ENCODE measurements around the gene TEX261.

Gene TEX261

GRCh38 chr2:70964596-70965386 lies 29.9 kb downstream of the TEX261 start:
- H3K9me3 Mint-ChIP-seq: no peaks in the 10 kb centered on the region
- H3K27me3 Mint-ChIP-seq: peaks cover 62% of the 10 kb centered on the region
- peak overlapping the region; percentile 72 for H3K4me3 Mint-ChIP-seq
- H3K27ac Mint-ChIP-seq: no peak overlapping the region
- H3K36me3 Mint-ChIP-seq (ENCODE audit: low read depth): no peaks in the 10 kb centered on the region
- peaks cover 8% of the 10 kb centered on the region for H3K4me1 Mint-ChIP-seq (ENCODE audit: low read depth)
- intact Hi-C loops (cut with micrococcal nuclease): loop anchor here (1.0 kb wide), 2 partner anchors 13 to 37 kb away; no protein-coding TSS in a partner anchor

- H3K27ac Mint-ChIP-seq: no peak overlapping the region
- H3K4me3 Mint-ChIP-seq: no peak overlapping the region
- H3K4me1 Mint-ChIP-seq (ENCODE audit: low read depth): peaks cover 8% of the 10 kb centered on the region
- intact Hi-C loops (cut with micrococcal nuclease): no loop called here
- peaks cover 56% of the 10 kb centered on the region for H3K27me3 Mint-ChIP-seq
- H3K9me3 Mint-ChIP-seq: no peaks in the 10 kb centered on the region
- no peaks in the 10 kb centered on the region for H3K36me3 Mint-ChIP-seq (ENCODE audit: low read depth)
Observed at GRCh38 chr2:70964133-70964532, 30.5 kb downstream of the TEX261 start.

DNA sequence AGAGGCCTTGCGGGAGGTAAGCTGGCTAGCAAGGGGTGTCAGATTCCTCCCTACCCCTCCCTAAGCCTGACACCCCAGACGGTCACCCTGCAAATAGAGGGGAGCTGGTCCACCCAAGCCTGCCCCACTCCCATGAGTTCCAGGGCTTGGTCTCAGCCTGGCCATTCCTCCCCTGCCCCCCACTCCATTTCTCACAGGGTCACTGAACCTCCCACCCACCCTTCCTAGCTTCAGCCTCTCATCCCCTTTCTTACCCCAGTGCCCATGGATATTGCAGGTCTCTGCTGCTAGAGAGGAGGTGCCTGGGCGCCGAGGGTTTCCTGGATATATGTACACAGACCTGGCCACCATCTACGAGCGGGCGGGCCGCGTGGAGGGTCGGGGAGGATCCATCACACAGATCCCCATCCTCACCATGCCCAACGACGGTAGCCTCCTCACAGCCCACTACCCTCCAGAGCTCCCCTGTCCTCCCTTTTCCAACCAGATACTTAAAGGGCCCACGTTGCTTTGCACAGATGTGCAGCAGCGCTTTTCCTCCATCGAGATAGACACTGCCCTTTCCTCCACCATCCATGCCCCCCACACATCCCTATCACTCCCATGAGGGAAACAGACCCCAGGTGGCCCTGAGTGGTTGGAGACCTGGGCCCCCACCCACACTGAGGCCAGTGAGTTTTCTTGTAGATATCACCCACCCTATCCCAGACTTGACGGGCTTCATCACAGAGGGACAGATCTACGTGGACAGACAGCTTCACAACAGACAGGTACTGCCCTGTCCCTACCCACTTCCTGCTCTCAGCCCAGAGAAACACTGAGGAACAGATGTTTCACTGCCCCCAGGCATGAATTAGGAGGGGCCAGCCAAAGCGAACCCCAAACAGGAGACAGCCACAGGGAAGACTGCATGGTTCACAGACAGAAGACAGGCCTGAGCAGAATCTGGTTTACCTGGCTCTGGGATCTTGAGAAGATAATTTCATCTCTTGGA lies 31.5 kb downstream of the TEX261 start:
- intact Hi-C loops (cut with micrococcal nuclease): no loop called here
- H3K27ac Mint-ChIP-seq: no peak overlapping the region

GRCh38 chr2:70962211-70962884 lies 32.3 kb downstream of the TEX261 start:
- no peaks in the 10 kb centered on the region for H3K36me3 Mint-ChIP-seq (ENCODE audit: low read depth)
- peaks cover 8% of the 10 kb centered on the region for H3K4me1 Mint-ChIP-seq (ENCODE audit: low read depth)
- no peak overlapping the region for H3K4me3 Mint-ChIP-seq
- no peak overlapping the region for H3K27ac Mint-ChIP-seq
- no peaks in the 10 kb centered on the region for H3K9me3 Mint-ChIP-seq
- intact Hi-C loops (cut with micrococcal nuclease): no loop called here
- peaks cover 45% of the 10 kb centered on the region for H3K27me3 Mint-ChIP-seq

More for the DNA sequence above, 31.5 kb downstream of the TEX261 start:
- H3K4me1 Mint-ChIP-seq (ENCODE audit: low read depth): peaks cover 8% of the 10 kb centered on the region
- peaks cover 47% of the 10 kb centered on the region for H3K27me3 Mint-ChIP-seq
- H3K4me3 Mint-ChIP-seq: no peak overlapping the region
- H3K9me3 Mint-ChIP-seq: no peaks in the 10 kb centered on the region
- H3K36me3 Mint-ChIP-seq (ENCODE audit: low read depth): no peaks in the 10 kb centered on the region

DNA sequence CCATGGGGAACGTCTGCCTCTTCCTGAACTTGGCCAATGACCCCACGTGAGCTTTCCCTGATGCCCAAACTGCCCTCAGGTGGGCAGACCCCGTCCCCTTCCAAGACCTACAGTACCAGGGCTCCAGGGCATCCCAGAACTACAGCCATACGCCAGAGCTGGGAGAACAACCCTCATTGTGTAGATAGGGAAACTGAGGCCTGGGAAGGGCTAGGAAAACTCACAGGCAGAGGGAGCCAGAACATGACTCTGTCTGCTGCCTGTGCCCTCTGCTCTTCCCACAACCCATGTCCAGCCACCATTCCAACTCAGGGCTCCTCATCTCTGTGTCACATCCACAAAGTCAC lies 33.1 kb downstream of the TEX261 start:
- Mint-ChIP-seq H3K27ac (no peak overlapping the region), H3K27me3 (peaks cover 38% of the 10 kb centered on the region), H3K9me3 (no peaks in the 10 kb centered on the region), H3K36me3 (ENCODE audit: low read depth) (no peaks in the 10 kb centered on the region), H3K4me1 (ENCODE audit: low read depth) (peaks cover 8% of the 10 kb centered on the region), H3K4me3 (no peak overlapping the region)
- intact Hi-C loops (cut with micrococcal nuclease): no loop called here

GRCh38 chr2:70960833-70961647 lies 33.6 kb downstream of the TEX261 start:
- no peak overlapping the region for H3K4me3 Mint-ChIP-seq
- intact Hi-C loops (cut with micrococcal nuclease): no loop called here
- H3K4me1 Mint-ChIP-seq (ENCODE audit: low read depth): peaks cover 8% of the 10 kb centered on the region
- H3K9me3 Mint-ChIP-seq: no peaks in the 10 kb centered on the region
- H3K27me3 Mint-ChIP-seq: peaks cover 40% of the 10 kb centered on the region
- no peak overlapping the region for H3K27ac Mint-ChIP-seq
- no peaks in the 10 kb centered on the region for H3K36me3 Mint-ChIP-seq (ENCODE audit: low read depth)

DNA sequence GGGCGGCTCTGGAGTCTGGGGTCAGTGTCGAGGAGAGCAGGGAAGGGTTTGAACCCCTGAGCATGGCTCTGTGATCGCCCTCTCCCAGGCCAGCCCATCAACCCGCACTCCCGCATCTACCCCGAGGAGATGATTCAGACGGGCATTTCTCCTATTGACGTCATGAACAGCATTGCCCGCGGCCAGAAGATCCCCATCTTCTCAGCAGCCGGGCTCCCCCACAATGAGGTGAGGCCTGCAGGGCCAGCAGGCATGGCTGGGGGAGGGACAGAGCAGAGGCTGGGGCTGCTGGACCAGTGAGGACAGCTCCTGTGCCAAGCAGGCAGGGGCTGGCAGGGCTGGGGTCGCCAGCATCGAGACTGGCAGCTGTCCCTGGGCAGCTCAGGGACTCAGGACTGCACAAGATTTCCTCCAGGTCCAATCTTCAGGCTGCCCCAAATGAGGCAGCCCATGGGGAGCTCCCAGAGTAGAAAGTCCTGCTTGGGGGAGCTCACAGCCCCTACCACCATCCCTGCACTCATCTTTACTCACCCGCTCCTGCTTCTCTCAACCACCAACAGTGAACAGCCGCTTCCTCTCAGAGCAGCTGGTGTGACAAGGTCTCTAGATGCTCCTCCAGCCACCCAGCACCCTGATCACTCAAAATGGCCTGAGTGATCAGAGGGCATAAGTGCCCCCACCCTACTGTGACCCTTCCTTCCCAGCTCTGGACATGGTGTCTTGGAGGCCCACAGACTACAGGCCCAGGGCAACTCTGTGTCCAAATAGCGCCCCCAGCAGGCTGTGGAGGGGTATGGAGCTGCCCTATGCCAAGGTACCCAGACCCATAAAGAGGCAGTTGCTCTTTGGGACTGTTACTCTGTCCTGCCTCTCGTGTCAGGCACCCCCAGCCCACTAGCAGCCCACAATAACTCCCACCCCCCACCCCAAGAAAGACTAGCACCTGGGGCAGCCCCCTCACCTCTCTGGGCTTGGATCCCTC lies 34.5 kb downstream of the TEX261 start:
- Mint-ChIP-seq H3K36me3 (ENCODE audit: low read depth) (no peaks in the 10 kb centered on the region), H3K9me3 (no peaks in the 10 kb centered on the region), H3K27ac (no peak overlapping the region), H3K4me3 (no peak overlapping the region), H3K4me1 (ENCODE audit: low read depth) (peaks cover 6% of the 10 kb centered on the region), H3K27me3 (peaks cover 41% of the 10 kb centered on the region)
- intact Hi-C loops (cut with micrococcal nuclease): no loop called here

GRCh38 chr2:70959271-70959761 lies 35.4 kb downstream of the TEX261 start:
- H3K27me3 Mint-ChIP-seq: peaks cover 41% of the 10 kb centered on the region
- no peak overlapping the region for H3K27ac Mint-ChIP-seq
- intact Hi-C loops (cut with micrococcal nuclease): no loop called here
- H3K9me3 Mint-ChIP-seq: no peaks in the 10 kb centered on the region
- H3K4me1 Mint-ChIP-seq (ENCODE audit: low read depth): no peaks in the 10 kb centered on the region
- no peaks in the 10 kb centered on the region for H3K36me3 Mint-ChIP-seq (ENCODE audit: low read depth)
- H3K4me3 Mint-ChIP-seq: no peak overlapping the region

DNA sequence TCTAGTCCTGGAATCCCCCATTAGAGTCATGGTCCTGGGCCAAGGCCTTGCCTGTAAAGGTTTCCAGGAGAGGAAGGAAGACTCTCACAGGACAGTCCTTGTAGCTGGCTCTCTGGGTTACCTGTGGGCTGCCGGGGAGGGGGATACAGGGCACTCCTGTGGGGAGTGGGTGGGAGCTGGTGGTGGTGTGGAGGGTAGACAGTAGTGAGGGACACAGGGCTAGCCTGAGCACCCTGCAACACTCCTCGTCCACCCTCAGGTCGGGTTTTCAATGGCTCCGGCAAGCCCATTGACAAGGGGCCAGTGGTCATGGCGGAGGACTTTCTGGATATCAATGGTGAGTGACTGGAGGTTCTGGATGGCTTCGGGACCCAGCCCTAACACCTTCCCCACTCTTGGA lies 35.9 kb downstream of the TEX261 start:
- H3K27ac Mint-ChIP-seq: no peak overlapping the region
- peaks cover 39% of the 10 kb centered on the region for H3K27me3 Mint-ChIP-seq
- H3K4me3 Mint-ChIP-seq: no peak overlapping the region
- H3K9me3 Mint-ChIP-seq: no peaks in the 10 kb centered on the region
- no peaks in the 10 kb centered on the region for H3K4me1 Mint-ChIP-seq (ENCODE audit: low read depth)
- intact Hi-C loops (cut with micrococcal nuclease): no loop called here
- no peaks in the 10 kb centered on the region for H3K36me3 Mint-ChIP-seq (ENCODE audit: low read depth)

- peaks cover 37% of the 10 kb centered on the region for H3K27me3 Mint-ChIP-seq
- no peaks in the 10 kb centered on the region for H3K9me3 Mint-ChIP-seq
- intact Hi-C loops (cut with micrococcal nuclease): no loop called here
- no peaks in the 10 kb centered on the region for H3K36me3 Mint-ChIP-seq (ENCODE audit: low read depth)
- H3K4me3 Mint-ChIP-seq: no peak overlapping the region
- no peaks in the 10 kb centered on the region for H3K4me1 Mint-ChIP-seq (ENCODE audit: low read depth)
- no peak overlapping the region for H3K27ac Mint-ChIP-seq
Observed at GRCh38 chr2:70957798-70958197, 36.9 kb downstream of the TEX261 start.

- peaks cover 45% of the 10 kb centered on the region for H3K27me3 Mint-ChIP-seq
- intact Hi-C loops (cut with micrococcal nuclease): no loop called here
Observed at GRCh38 chr2:70956141-70956540, 38.5 kb downstream of the TEX261 start.

GRCh38 chr2:70954886-70955285 lies 39.8 kb downstream of the TEX261 start:
- Mint-ChIP-seq H3K27me3 (peaks cover 42% of the 10 kb centered on the region), H3K4me3 (no peak overlapping the region)

More at GRCh38 chr2:70956141-70956540, 38.5 kb downstream of the TEX261 start:
- Mint-ChIP-seq H3K27ac (no peak overlapping the region), H3K4me3 (no peak overlapping the region), H3K9me3 (no peaks in the 10 kb centered on the region), H3K4me1 (ENCODE audit: low read depth) (no peaks in the 10 kb centered on the region), H3K36me3 (ENCODE audit: low read depth) (no peaks in the 10 kb centered on the region)

More at GRCh38 chr2:70954886-70955285, 39.8 kb downstream of the TEX261 start:
- no peaks in the 10 kb centered on the region for H3K9me3 Mint-ChIP-seq
- H3K36me3 Mint-ChIP-seq (ENCODE audit: low read depth): no peaks in the 10 kb centered on the region
- intact Hi-C loops (cut with micrococcal nuclease): no loop called here
- no peak overlapping the region for H3K27ac Mint-ChIP-seq
- no peaks in the 10 kb centered on the region for H3K4me1 Mint-ChIP-seq (ENCODE audit: low read depth)

All from dendritic cell treated with granulocyte-macrophage colony-stimulating factor and Interleukin-4, amounts not matched to agents 40 ng/mL and 50 ng/mL, for 4 days (primary cell).